ENCODE measurements around the gene MAP2K6. TPM values are rescaled to one million over a fixed set of nuclear protein-coding genes. Genes with fewer than 3 reads are reported as not detected.

MAP2K6 gene
- total RNA-seq, 1 experiment from 2014 or later, result 17.7 TPM

DNA sequence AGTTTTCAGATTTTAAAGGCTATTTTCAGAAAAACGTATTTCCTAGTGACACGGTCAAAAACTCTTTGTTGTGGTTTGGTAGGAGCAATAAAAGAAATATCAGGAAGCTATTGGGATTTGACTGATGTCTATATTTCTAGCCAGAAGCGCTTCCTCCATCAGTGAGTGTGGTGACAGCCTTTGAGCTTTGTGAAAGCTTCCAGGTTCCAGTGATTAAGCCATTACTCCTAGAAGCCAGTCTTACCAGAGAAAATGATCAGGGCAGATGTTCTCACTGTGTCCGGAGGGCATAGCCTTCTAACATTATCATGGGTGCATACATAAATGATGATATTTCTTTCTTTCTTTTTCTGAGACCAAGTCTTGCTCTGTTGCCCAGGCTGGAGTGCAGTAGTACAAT, 39.6 kb downstream of the MAP2K6 start:
- H2BK15ac ChIP-seq (ENCODE audit: low read depth, low read length), result no peak overlapping the region
- no peaks in the 10 kb centered on the region for H3K23me2 ChIP-seq (ENCODE audit: insufficient read length, low read depth, low read length, poor library complexity, severe bottlenecking)
- no peak overlapping the region for H2AK5ac ChIP-seq (ENCODE audit: insufficient read length, low read length)
- H3K9me3 Mint-ChIP-seq, result no peaks in the 10 kb centered on the region
- H3K79me2 ChIP-seq (ENCODE audit: insufficient read depth, low read length), result no peaks in the 10 kb centered on the region
- no peak overlapping the region for H2BK120ac ChIP-seq (ENCODE audit: low read depth, low read length, poor library complexity, severe bottlenecking)
- no CpG with 5 or more reads among the region's 4 CpGs for WGBS (ENCODE audit: extremely low coverage, insufficient read length, low lambda C conversion rate)
- no peak overlapping the region for H3K14ac ChIP-seq (ENCODE audit: insufficient read depth, low read length)
- no peaks in the 10 kb centered on the region for H4K20me1 ChIP-seq (ENCODE audit: control insufficient read depth, insufficient read depth, insufficient read length)
- H3K4me1 ChIP-seq (ENCODE audit: insufficient read depth, low read length), result peaks cover 16% of the 10 kb centered on the region; the same call in 1 of the 2 replicates
- H2BK20ac ChIP-seq (ENCODE audit: low read depth, low read length, poor library complexity, severe bottlenecking), result no peak overlapping the region
- H2BK5ac ChIP-seq (ENCODE audit: insufficient read length, low read length), result no peak overlapping the region
- DNase-seq, result no peak
- H2AFZ ChIP-seq (ENCODE audit: low read length), result no peak overlapping the region
- H4K8ac ChIP-seq (replicated peaks; ENCODE audit: insufficient read length, low read depth, low read length), result no peak overlapping the region
- no peak overlapping the region for H3K9ac ChIP-seq (ENCODE audit: extremely low read depth, insufficient read length, low read length)
- no peaks in the 10 kb centered on the region for H3K27me3 Mint-ChIP-seq (ENCODE audit: low read depth)
- TF ChIP-seq CTCF (conservative IDR thresholded peaks at IDR 0.05), result no peak
- H3K18ac ChIP-seq (ENCODE audit: insufficient read length, low read depth, low read length), result no peak overlapping the region
- H2BK12ac ChIP-seq (ENCODE audit: insufficient read length, low read depth, low read length), result no peak overlapping the region
- no peak overlapping the region for H3K56ac ChIP-seq (ENCODE audit: insufficient read length, low read depth, low read length)
- no peak overlapping the region for H3K4ac ChIP-seq (ENCODE audit: low read depth, low read length)
- peaks cover 1 to 5% (median 2%) of the 10 kb centered on the region in 3 experiments; a peak in 4 of 7 replicates for H3K36me3 Mint-ChIP-seq (ENCODE audit: insufficient read depth in 1 of 3, low read depth in 3 of 3)
- H3T11ph ChIP-seq (ENCODE audit: low read length), result no peak overlapping the region
- H3K4me2 ChIP-seq (ENCODE audit: insufficient read depth, insufficient read length, low read length), result no peak overlapping the region
- no peak overlapping the region for H3K4me3 Mint-ChIP-seq
- H3K27ac Mint-ChIP-seq, result no peak overlapping the region
- no peak overlapping the region for H4K91ac ChIP-seq (ENCODE audit: insufficient read length, low read depth, low read length)
- no peaks in the 10 kb centered on the region for H3K27me3 ChIP-seq (ENCODE audit: insufficient read depth, low read length)
- no peak overlapping the region for H3K27ac ChIP-seq (ENCODE audit: insufficient read length, low read depth, low read length)
- H4K5ac ChIP-seq (ENCODE audit: insufficient read length, low read depth, low read length), result no peak overlapping the region
- no peaks in the 10 kb centered on the region for H3K79me1 ChIP-seq (ENCODE audit: insufficient read depth, low read depth, low read length, poor library complexity, severe bottlenecking)
- peaks cover 51 to 52% of the 10 kb centered on the region in 2 experiments for H3K4me1 Mint-ChIP-seq
- H3K9me3 ChIP-seq (ENCODE audit: control insufficient read depth, low read depth, low read length), result no peaks in the 10 kb centered on the region
- H3K23ac ChIP-seq (ENCODE audit: insufficient read length, low read depth, low read length), result no peak overlapping the region
